ENCODE results near the gene CD6.
"Not testable (repeated sequence)": the region's sequence is repeated elsewhere in the genome, so short reads cannot be mapped to it uniquely, and the experiment has no call there.

Gene CD6

GRCh38 chr11:60952742-60953170 is 18.7 kb upstream of the CD6 start:
- DNase-seq (ENCODE audit: low read depth in 1 of 2, low spot score in 1 of 2): no peak

GRCh38 chr11:60953781-60954180 is 17.7 kb upstream of the CD6 start:
- no peak for DNase-seq (ENCODE audit: low read depth in 1 of 2, low spot score in 1 of 2)

- DNase-seq (ENCODE audit: low read depth in 1 of 2, low spot score in 1 of 2): no peak
These were observed 17.1 kb upstream of the CD6 start for GRCh38 chr11:60954421-60954820.

- DNase-seq (ENCODE audit: low read depth in 1 of 2, low spot score in 1 of 2): no peak
These were observed 15.9 kb upstream of the CD6 start for GRCh38 chr11:60955571-60955970.

GRCh38 chr11:60957188-60957587 is 14.3 kb upstream of the CD6 start:
- no peak for DNase-seq (ENCODE audit: low read depth in 1 of 2, low spot score in 1 of 2)

GRCh38 chr11:60959431-60959830 is 12.0 kb upstream of the CD6 start:
- no peak for DNase-seq (ENCODE audit: low read depth in 1 of 2, low spot score in 1 of 2)

- no peak for DNase-seq (ENCODE audit: low read depth in 1 of 2, low spot score in 1 of 2)
These were observed 11.1 kb upstream of the CD6 start for GRCh38 chr11:60960405-60960804.

- DNase-seq (ENCODE audit: low read depth in 1 of 2, low spot score in 1 of 2): no peak
These were observed 6.7 kb upstream of the CD6 start for GRCh38 chr11:60964801-60965200.

GRCh38 chr11:60966890-60967289 is 4.6 kb upstream of the CD6 start:
- no peak for DNase-seq (ENCODE audit: low read depth in 1 of 2, low spot score in 1 of 2)

GRCh38 chr11:60968223-60968622 is 3.3 kb upstream of the CD6 start:
- no peak for DNase-seq (ENCODE audit: low read depth in 1 of 2, low spot score in 1 of 2)

- peak; percentile 69 to 80 for DNase-seq (ENCODE audit: low read depth in 1 of 2, low spot score in 1 of 2)
These were observed 1.1 kb upstream of the CD6 start for GRCh38 chr11:60970369-60970774.

GRCh38 chr11:60970890-60971289 is 590 bp upstream of the CD6 start:
- no peak for DNase-seq (ENCODE audit: low read depth in 1 of 2, low spot score in 1 of 2)

GRCh38 chr11:60972182-60973030 is 926 bp downstream of the CD6 start:
- no peak for DNase-seq (ENCODE audit: low read depth in 1 of 2, low spot score in 1 of 2)

- DNase-seq (ENCODE audit: low read depth in 1 of 2, low spot score in 1 of 2): no peak
These were observed 2.2 kb downstream of the CD6 start for GRCh38 chr11:60973699-60974098.

GRCh38 chr11:60974316-60974715 is 2.8 kb downstream of the CD6 start:
- DNase-seq (ENCODE audit: low read depth in 1 of 2, low spot score in 1 of 2): not testable (repeated sequence)

- DNase-seq (ENCODE audit: low read depth in 1 of 2, low spot score in 1 of 2): no peak
These were observed 3.2 kb downstream of the CD6 start for GRCh38 chr11:60974726-60975125.

GRCh38 chr11:60977224-60977623 is 5.7 kb downstream of the CD6 start:
- no peak for DNase-seq (ENCODE audit: low read depth in 1 of 2, low spot score in 1 of 2)

- no peak for DNase-seq (ENCODE audit: low read depth in 1 of 2, low spot score in 1 of 2)
These were observed 6.4 kb downstream of the CD6 start for GRCh38 chr11:60977836-60978235.

GRCh38 chr11:60978546-60979380 is 7.3 kb downstream of the CD6 start:
- peak in 1 of 2 donors; percentile 79 for DNase-seq (ENCODE audit: low read depth in 1 of 2, low spot score in 1 of 2)

GRCh38 chr11:60981515-60981914 is 10.0 kb downstream of the CD6 start:
- DNase-seq (ENCODE audit: low read depth in 1 of 2, low spot score in 1 of 2): no peak

- no peak for DNase-seq (ENCODE audit: low read depth in 1 of 2, low spot score in 1 of 2)
These were observed 10.7 kb downstream of the CD6 start for GRCh38 chr11:60982184-60982583.

- no peak for DNase-seq (ENCODE audit: low read depth in 1 of 2, low spot score in 1 of 2)
These were observed 12.7 kb downstream of the CD6 start for GRCh38 chr11:60984149-60984548.
